GM19324 (cell line): Measurements from ENCODE around the gene SEMA3G.

Experiments used
- ATAC-seq: cut with Tn5 transposase; IDR thresholded peaks from one replicate; pipeline ENCODE4 v1.9.1; 2021; ENCODE audit warnings: mild to moderate bottlenecking, moderate library complexity; ENCODE audit not compliant: unreplicated experiment, low FRiP score

SEMA3G gene

DNA sequence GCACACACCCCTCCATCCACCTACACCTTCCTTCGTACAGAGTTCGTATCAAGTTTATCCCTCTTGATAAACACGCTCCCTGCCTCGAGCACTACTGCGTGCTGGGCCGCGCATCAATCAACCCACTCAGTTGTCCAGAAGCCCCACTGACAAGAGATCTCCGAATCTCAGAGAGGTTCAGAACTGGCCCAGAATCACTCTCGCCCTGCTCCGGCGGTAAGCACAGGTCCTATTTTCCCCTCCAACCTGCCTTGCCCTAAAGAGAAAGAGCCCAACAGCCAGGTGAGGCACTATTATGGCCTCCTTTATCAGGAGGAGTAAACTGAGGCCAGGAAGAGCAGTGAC lies 10.0 kb upstream of the SEMA3G start:
- ATAC-seq: no peak

DNA sequence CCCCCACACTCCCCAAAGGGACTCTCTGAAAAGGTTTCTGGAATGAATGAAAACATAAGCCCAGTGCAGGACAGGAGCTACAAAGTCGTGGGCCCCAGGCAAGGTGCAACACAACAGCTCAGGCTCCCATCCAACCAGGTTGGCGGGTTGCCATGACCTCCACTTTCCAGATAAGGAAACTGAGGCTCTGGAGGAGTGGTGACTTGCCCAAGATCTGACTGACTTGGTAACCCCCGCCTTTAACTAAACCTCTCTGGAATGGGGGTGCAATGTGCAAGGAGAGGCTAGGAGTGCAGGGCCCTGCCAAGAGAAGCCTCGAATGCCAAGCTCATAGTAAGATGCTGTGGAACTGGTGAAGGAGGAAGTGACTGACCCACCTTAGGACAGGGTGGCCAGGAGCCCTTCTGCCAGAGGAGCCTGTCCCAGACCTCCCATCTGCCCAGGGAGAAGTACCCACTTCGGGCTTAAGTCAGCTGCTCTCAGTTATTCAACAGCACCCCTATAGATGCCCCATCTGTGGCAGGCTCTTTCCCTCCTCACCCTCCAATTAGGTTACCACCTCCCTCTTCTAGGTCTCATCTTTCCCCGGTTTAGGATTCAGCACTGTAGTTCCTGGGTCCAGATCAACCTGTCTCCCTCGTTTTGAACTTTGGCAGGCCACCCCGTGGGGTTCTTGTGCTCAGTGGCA lies 9.5 kb upstream of the SEMA3G start:
- ATAC-seq: no peak

DNA sequence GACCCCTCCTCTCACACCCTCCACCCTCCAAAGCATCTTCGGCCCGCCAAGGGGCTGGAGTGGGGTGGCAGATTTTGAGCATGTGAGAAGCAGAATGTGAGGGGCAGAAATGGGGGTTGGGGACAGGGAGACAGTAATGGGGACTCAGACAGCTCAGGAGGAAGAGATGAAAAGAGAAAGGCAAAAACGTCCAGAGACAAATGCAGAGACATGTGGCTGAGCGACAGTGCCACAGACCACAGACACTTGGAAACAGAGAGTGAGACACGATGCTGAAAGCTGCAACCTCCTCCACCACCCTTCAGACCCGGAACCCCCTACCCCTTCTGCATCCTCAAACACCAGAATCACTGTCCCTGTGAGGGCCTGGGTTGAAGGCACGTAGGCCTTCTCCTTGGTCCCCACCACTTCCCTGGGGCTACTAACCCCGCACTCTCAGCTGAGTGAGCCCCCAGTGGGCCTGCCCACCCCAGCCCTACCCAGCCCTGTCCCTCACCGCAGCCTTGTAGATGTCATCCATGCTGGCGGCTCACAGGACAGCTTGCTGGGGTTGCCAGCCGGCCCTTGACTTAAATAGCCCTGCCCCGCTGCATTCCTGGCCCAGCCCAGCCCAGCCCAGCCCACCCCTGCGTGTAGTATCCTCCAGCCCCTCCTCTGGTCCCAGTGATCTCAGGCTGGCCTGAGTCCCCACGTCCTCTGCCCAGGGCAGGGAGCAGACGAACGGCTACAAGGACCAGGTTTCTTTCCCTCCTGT lies 8.8 kb upstream of the SEMA3G start, which contains the start of gene TNNC1:
TNNC1 (minus strand) TSS at position 546 of the 754 bp plus-strand sequence; CDS start at position 520, 26 bp downstream.
- ATAC-seq: no peak

DNA sequence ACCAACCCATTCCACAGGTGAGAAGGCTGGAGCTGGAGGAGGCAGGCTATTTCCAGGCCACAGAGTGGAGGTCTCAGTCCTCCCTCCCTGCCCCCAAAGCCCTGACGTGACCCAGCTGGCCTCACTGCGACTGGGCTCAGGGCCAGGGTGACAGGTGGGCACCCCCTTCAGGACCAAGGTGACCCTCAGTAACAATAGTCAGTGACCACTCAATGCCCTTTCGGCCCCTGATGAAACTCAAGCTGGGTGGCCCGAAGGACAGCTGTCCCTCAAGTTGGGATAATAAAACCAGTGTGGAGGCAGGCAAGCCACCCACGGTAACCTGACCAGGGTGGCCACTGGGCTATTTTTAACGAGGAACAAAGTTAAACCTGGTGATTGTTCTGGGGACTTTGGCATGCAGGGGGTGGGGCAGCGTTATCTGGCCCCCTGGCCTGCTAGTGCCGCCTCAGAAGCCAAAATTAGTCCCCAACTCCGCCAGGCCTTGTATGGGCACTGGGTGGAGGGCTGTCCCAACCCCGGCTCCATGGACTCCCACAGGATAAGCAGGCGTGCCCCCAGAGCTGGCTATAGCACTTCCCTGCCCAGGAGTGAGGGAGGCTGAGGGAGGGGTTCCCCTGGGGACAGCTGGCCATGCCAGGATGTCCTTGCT lies 7.8 kb upstream of the SEMA3G start:
- no peak for ATAC-seq

DNA sequence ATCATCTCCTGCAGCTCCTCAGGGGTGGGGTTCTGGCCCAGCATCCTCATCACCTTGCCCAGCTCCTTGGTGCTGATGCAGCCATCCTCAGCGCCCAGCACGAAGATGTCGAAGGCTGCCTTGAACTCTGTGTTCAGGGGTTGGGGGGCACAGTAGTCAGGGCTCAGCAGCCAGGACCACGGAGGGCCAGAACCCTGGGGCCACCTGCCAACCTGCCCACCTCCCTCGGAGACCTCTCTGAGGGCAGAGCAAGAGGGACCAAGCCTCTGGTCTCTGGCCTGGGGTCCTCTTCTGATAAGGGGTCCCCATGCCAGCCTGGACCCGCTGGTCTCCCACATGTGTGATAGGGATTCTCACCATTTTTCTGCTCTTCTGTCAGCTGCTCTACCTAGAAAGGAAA lies 7.2 kb upstream of the SEMA3G start:
- ATAC-seq: no peak

DNA sequence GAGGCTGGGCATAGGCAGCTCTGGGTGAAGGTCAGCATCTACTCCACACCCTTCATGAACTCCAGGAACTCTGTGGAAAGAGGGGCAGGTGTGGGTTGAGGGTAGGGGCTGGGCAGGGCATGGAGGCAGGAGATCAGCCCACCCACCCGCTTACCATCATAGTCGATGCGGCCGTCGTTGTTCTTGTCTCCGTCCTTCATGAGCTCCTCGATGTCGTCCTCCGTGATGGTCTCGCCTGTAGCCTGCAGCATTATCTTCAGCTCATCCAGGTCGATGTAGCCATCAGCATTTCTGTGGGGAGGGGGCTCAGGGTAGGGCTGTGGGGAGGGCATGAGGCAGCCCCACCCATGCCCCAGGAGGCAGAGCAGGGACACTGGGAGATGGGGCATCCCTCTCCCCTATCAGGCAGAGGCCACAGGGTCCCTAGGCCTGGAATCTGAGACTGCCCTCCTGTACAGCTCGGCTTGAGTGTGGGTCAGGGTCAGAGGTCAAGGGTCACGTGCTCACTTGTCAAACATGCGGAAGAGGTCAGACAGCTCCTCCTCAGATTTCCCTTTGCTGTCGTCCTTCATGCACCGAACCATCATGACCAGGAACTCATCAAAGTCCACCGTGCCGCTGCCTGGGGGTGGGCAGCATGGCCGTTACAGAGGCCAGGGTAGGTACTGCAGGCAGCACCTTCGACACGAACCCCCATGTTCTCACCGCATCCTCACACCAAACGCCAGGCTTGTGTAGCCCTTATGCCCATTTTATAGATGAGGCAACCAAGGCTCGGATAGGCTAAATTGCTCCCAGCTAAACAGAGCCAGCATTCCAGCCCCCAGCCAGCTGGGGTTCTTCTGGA lies 6.6 kb upstream of the SEMA3G start:
- no peak for ATAC-seq

DNA sequence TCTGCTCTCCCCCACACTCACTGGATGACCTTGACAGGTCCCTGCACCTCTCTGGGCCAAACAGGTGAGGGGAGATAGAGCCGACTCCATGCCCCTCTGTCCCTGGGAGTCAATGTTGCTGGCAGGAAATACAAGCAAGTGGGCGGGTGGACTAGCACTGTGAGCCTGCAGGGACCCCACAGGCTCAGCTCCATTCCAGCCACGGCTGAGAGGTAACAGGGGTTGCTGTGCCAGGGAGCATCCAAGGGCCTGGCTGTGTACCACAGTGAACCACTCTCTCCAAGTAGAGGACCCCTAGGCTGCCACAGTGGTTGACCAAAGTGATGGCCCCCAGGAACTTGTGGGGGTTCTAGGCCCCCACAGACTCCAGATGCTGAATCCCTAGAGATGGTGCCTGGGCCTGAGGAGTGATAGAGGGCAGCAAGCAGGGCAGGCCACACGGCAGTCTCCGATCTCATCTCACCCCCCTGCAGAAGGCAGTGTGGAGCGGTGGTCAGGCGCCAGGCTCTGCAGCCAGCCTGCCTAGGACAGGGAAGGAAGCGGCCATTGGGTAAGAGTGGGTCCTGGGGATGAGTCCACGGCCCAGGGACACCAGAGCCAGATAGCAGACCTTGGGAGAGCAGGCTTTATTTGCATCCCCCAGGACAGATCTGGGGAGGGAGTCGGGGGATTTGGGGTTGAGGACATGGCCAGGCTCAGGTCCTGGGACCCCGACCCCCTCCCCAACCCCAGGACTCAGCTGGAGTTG lies 5.8 kb upstream of the SEMA3G start:
- no peak for ATAC-seq

DNA sequence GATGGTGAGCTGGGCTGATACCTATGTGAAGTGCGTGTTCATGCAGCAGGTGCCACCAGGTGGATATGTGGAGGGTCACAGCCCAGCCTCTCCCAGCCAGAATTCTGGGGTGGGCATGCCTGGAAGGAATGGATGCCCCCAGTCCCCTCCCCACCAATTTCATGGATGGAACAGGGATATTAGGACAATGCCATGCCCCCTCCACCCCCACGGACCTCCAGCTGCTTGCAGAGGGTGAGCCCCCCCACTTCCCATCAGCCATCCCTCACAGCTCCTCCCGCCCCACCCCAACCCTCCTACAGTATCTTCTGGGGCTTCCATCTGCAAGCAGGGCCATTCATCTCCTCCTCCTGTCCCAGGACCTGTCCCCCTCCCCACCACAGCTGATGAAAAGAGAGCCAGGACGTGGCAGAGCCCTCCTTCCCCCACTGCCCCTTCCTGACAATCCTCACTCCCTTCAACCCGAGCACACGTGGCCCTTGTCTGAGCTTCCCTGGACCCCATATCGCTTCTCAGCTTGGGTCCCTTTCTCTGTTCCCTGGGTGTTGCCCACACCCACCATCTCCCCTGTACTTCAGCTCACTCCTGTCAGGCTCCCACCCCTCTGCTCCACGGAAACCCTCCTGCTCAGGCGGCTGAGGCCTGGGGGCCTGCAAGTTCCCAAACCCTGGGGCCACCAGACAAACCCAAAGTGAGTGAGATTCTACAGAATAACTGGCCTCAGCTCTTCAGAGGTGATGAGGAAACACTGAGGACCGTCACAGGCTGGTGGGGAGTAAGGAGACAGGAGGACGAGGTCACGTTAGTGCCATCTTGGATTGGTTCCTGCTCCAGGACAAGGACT lies 2.8 kb upstream of the SEMA3G start:
- ATAC-seq: no peak

DNA sequence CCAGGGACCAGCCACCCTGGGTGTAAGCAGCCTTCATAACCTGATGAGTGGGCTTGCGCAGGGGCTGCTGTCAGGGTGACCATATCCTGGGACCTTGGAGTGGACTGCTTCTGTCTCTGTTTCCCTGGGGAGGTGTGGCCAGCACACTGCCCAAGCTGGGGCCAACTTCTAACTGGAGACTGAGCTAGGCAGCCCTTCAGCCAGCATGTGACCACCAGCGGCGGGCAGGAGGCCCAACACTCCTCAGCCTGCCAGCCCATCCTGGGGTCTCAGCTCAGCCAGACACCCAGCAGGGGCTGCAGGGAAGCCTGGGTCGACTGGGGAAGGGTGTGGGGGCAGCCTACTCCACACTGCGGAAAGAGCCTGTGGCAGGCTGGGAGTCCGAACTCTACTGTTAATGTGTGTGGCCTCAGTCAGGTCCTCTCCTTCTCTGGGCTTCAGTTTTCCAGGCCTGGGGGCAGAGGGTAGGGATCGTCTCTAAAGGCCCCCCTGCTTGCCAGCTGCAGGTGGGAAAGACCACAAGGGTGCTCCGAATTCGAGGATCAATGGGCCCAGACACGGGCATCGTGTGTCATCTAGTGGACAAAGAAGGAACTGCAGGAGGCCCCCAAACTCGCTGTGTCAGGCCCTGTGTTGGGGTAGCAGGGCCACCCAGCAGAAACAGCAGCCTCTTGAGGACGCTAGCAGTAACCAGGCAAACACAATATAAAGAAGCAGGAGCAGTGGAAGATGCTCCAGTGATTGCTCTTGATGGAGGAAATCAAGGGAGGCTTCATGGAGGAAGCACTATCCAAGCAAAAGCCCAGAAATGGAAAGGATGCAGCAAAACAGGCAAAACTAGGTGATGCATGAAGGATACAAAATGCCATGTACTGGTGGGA lies 2.0 kb upstream of the SEMA3G start:
- no peak for ATAC-seq

DNA sequence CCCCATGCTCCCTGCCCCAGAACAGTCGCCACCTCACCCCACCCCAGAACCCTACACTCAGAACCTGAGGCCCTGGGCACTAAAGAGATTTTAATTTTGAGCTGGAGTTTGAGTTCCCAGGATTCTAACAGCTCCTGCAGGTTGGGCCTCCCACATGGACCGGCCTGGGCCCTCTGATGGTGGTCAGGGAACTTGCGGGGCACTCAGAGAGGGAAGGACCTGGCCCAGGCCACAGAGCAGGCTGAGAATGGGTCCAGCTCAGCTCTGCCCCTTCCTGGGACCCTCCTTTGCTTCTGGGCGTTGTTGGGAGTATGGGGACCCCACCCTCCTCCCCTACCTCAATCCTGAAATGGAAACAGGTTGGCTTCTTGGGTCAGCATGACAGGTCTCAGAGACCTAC lies 1.1 kb upstream of the SEMA3G start:
- no peak for ATAC-seq

DNA sequence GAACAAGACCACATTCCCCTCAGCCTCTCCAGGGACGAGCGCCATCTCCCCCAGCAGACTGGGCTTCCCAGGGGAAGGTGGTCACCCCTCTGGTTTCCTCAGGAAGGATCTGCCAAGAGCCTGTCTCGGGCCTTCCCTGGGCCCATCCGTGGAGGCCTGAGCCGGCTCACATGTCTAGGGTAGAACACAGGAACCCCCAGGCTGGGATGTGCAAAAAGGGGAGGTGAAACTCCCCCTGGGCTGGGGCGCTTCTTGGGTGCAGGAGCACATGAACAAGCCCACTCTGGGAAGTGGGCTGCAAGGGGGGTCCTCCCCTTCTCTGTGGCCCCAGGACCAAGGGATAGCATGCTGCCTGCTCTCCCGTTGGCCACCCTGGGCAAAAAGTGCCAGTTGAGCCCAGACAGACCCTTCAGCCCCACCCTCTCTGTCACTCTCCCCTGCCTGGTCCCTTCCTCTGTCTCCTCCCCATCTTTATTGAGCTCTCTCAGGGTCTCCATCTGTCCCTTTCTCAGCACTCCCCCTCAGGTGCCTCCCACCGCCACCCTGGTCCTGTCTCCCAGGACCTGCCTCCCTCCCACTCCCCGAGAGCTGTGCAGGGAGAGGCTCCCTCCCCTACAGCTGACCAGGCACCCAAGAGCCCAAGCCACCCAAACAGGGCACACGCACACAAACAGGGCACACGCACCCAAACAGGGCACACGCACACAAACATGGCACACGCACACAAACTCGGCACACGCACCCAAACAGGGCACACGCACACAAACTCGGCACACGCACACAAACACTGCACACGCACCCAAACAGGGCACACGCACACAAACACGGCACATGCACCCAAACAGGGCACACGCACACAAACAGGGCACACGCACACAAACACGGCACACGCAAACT lies 864 bp downstream of the SEMA3G start:
- no peak for ATAC-seq

DNA sequence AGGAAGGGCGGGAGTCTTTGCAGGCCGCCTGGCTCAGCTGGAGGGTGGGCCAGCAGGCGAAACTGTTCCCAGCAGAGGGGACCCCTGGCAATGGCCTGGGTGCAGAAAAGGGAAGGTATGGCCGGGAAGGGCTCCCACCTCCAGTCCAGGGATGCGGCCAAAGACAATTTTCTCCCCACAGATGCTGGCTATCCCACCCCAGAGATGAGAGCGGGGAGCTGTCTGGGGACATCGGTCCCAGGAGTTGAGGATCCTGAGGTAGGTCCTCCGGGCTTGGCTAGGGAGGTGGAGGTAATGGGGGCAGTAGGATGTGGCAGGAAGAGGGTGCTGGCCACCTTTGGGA lies 1.7 kb downstream of the SEMA3G start:
- no peak for ATAC-seq

DNA sequence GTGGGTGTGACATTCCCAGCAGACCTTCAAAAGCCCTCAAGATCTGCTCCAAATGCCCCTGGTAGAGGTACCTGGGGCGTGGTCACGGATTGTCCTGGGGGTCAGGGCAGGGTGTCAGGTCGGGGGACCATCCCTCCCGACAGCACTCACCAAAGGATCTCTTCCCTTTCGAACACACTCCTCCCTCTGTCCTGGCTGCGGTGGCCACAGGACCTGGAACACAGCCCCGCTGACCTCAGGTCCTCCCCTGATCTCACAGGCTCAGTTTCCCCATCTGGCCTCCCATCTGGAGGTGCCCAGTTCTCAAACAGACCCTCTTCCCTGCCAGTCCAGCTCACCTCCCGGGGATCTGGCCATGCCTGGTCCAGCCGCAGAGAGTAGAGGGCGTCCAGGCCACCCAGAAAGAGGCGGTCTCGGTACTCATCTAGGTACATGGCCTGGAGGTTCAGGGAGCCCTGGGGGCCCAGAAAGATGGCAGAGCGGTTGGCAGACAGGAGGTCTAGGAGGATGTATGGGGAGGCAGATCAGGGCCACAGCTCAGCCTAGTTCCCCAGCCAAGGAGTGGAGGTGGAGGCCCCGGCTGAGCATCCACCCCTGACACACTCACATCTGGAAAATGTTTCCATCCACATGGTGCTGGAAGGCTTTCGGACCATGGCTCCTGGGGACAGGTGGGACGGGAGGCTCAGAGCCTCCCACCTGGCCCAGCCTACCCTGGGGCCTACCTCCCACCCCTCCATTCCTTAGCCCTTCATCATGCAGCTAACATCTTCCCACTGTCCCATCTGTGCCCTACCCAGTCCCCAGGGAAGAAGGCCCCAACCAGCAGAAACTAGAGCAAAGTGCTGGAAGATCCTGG lies 2.3 kb downstream of the SEMA3G start:
- ATAC-seq: no peak

DNA sequence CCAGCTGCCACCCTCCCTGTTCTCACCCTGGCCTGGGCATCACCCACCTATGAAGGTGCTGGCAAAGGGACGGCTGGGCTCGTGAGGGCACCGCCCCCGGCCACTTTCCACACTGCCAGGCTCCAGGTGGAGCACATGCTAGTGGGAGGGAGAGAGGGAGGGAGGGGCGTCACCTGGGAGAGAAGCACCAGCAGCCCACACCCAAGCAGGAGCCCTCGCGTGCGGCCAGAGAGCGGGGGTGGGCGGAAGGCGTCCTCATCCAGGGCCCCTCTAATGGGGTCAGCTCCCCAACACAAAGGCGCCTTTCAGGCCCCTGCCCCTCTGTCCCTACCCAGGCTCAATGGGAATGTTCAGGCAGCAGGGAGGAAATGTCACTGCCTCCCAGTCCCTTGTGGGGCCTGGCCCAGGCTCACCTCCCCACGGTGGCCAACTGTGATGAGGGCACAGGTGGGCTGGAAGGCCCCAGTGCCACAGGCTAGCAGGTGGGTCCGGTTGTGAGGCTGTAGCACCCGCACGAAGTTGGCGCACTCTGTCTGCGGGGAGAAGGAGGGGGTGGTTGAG lies 3.1 kb downstream of the SEMA3G start:
- no peak for ATAC-seq

DNA sequence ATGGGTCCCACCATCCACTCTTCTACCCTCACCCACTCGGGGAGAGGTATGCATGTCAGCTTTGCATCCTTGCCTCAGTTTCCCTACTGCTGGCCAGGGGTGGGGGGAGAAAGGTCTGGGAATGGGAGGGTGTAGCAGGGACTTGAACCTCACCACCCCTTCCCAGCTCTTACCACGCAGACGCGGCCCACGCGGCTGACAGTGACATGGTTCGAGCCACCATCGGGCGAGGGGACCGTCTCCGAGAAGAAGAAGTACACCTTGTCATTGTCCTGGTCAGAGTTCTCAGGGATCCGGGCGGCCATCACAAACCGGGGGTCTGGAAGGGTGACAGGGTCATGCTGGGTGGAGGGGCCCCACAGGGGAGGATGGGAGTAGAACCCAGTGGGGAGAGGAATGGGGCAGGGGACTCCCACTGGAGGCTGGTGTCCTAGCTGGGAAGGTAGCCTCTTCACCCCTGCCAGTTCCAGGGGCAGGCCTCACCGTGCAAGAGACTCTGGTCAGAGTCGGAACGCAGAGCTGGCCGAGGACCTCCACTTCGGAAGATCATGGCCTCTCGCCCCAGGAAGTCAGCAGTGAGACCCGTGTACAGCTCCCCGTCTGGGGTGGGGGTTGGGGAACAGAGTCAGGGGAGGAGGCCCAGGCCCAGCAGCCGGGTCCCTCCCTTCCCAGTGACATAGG lies 3.7 kb downstream of the SEMA3G start:
- ATAC-seq: no peak

DNA sequence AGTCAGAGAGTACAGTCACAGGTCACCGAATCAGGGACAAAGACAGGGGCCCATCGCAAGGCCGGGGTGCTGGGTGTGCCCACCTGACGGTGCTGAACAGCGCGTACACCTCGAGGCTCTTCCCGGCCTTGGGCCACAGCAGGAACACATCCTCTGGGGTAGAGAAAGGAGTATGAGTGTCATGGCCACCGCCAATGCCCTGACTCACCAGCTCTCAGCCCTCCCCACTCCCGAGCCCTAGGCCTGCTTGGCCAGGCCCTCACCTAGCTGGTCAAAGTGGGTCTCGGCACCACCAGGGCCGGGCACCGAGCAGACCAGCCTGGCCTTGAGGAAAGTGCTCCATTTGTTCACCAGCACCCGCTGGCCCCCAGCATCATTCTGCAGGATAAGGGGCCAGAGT lies 4.2 kb downstream of the SEMA3G start:
- no peak for ATAC-seq
